Activated CD8-positive, alpha-beta memory T cell treated with anti-CD3 and anti-CD28 coated beads, Interleukin-2, amount 50 U/mL, for 48 hours (primary cell): ENCODE results near the gene CNIH2.

Experiments
- DNase-seq: peaks from one replicate; pipeline ENCODE4 v3.0.0-alpha.2; 2020

Gene CNIH2

GRCh38 chr11:66333220-66333877 is 55.4 kb downstream of the CNIH2 start:
- no peak for DNase-seq
